ENCODE measurements around the gene CNOT6.

GRCh38 chr5:180521591-180521990, 27.4 kb downstream of the CNOT6 start:
- TF ChIP-seq EP300 (IDR thresholded peaks at IDR 0.05): no peak
- no peak for TF ChIP-seq CTCF (IDR thresholded peaks at IDR 0.05)
- TF ChIP-seq POLR2A (IDR thresholded peaks at IDR 0.05): no peak

All from upper lobe of left lung (tissue), 4 donors.